Measurements from ENCODE around the gene SMIM32.

DNA sequence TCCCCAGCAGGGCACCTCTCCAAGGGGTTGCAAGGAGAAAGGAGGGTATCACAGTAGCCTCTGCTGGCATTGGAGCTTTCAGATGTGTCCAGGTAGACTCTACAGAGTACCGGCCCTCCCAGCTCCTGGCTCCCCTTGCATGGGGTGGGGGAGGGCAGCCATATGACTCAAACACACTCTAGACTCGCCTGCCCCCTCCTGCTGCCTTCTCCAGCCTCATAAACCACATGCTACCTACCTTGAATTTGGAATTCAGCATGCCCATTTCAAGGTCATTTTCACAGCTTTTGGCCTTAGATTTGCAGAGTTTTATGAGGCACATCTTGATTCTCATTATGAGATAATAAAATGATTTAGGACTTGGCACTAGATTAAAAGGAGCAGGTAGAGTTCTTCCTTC lies 32.8 kb upstream of the SMIM32 start:
- TF ChIP-seq EZH2phosphoT487 (IDR thresholded peaks at IDR 0.05; ENCODE audit: low read depth, severe bottlenecking, unreplicated experiment) (no peak), EZH2 (IDR thresholded peaks at IDR 0.05; ENCODE audit: borderline replicate concordance) (no peak)
- TF ChIP-seq, protein P1, sequence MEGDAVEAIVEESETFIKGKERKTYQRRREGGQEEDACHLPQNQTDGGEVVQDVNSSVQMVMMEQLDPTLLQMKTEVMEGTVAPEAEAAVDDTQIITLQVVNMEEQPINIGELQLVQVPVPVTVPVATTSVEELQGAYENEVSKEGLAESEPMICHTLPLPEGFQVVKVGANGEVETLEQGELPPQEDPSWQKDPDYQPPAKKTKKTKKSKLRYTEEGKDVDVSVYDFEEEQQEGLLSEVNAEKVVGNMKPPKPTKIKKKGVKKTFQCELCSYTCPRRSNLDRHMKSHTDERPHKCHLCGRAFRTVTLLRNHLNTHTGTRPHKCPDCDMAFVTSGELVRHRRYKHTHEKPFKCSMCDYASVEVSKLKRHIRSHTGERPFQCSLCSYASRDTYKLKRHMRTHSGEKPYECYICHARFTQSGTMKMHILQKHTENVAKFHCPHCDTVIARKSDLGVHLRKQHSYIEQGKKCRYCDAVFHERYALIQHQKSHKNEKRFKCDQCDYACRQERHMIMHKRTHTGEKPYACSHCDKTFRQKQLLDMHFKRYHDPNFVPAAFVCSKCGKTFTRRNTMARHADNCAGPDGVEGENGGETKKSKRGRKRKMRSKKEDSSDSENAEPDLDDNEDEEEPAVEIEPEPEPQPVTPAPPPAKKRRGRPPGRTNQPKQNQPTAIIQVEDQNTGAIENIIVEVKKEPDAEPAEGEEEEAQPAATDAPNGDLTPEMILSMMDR (IDR thresholded peaks at IDR 0.05; ENCODE audit: poor library complexity) = no peak
